ENCODE results near the gene DGKH.

GRCh38 chr13:42001580-42001979 is 46.9 kb upstream of the DGKH start:
- TF ChIP-seq CTCF (IDR thresholded peaks at IDR 0.05), result no peak
- TF ChIP-seq POLR2A (IDR thresholded peaks at IDR 0.05), result no peak
